Loucy (cell line): ENCODE results near the gene IL18BP.

ENCODE experiments used
- H2AFZ ChIP-seq: fragments of 200-600 bp; sonication (generic); 2 replicates; pipeline ENCODE4 v1.6.0; 2016; ENCODE audit warnings: antibody characterized with exemption, mild to moderate bottlenecking, low read length, moderate library complexity
- H3F3A ChIP-seq: fragments of 200-600 bp; 2 replicates; pipeline ENCODE4 v1.6.0; 2016; ENCODE audit warnings: antibody characterized with exemption, low read depth, mild to moderate bottlenecking
- H3K27me3 ChIP-seq: fragments of 200-600 bp; sonication (generic); 2 replicates; pipeline ENCODE4 v1.6.1; 2014; ENCODE audit warnings: low read length, mild to moderate bottlenecking; ENCODE audit not compliant: insufficient read depth, poor library complexity, severe bottlenecking
- H3K36me3 ChIP-seq: fragments of 200-600 bp; sonication (generic); 2 replicates; pipeline ENCODE4 v1.6.1; 2016; ENCODE audit warnings: low read length; ENCODE audit not compliant: insufficient read depth
- H3K4me1 ChIP-seq: fragments of 200-600 bp; sonication (generic); 2 replicates; pipeline ENCODE4 v1.5.1; 2014; ENCODE audit warnings: low read length, mild to moderate bottlenecking; ENCODE audit not compliant: insufficient read depth, poor library complexity, severe bottlenecking
- H3K4me2 ChIP-seq: fragments of 200-600 bp; sonication (generic); 2 replicates; pipeline ENCODE4 v1.6.0; 2014; ENCODE audit warnings: antibody characterized with exemption, low read length, low read depth, mild to moderate bottlenecking; ENCODE audit not compliant: poor library complexity, severe bottlenecking
- H3K4me3 ChIP-seq: fragments of 200-600 bp; sonication (generic); 2 replicates; pipeline ENCODE4 v1.5.1; 2014; ENCODE audit warnings: low read length, mild to moderate bottlenecking, mixed read lengths; ENCODE audit not compliant: poor library complexity, severe bottlenecking
- H3K79me2 ChIP-seq: fragments of 200-600 bp; sonication (generic); 2 replicates; pipeline ENCODE4 v1.6.1; 2014; ENCODE audit warnings: low read length; ENCODE audit not compliant: insufficient read depth
- H3K9ac ChIP-seq: fragments of 200-600 bp; sonication (generic); 2 replicates; pipeline ENCODE4 v1.6.0; 2014; ENCODE audit warnings: mild to moderate bottlenecking, low read depth, low read length, moderate library complexity; ENCODE audit not compliant: poor library complexity, severe bottlenecking
- H3K9me2 ChIP-seq: fragments of 200-600 bp; sonication (generic); replicated peaks from 2 replicates; pipeline ENCODE4 v1.6.1; 2016; ENCODE audit warnings: low read depth, low read length, mixed read lengths
- H3K9me3 ChIP-seq: fragments of 200-600 bp; sonication (generic); 2 replicates; pipeline ENCODE4 v1.6.1; 2014; ENCODE audit warnings: mild to moderate bottlenecking, antibody characterized with exemption, low read length, low read depth; ENCODE audit not compliant: insufficient read depth
- H4K20me1 ChIP-seq: fragments of 200-600 bp; sonication (generic); 2 replicates; pipeline ENCODE4 v1.6.0; 2014; ENCODE audit warnings: antibody characterized with exemption, low read length, mild to moderate bottlenecking; ENCODE audit not compliant: insufficient read depth, poor library complexity, severe bottlenecking
- EZH2phosphoT487 ChIP-seq: fragments of 200-600 bp; IDR thresholded peaks from 2 replicates; pipeline ENCODE4 v1.6.1; 2018; ENCODE audit warnings: antibody characterized with exemption, mild to moderate bottlenecking, moderate library complexity, borderline replicate concordance
- TF ChIP-seq, protein P1 (sequence below): fragments of 200-600 bp; sonication (generic); conservative IDR thresholded peaks from 2 replicates; pipeline ENCODE4 v1.5.1; 2014; ENCODE audit warnings: mild to moderate bottlenecking, antibody characterized with exemption, low read length

IL18BP gene

GRCh38 chr11:72010529-72011233 is 12.0 kb downstream of the IL18BP start:
- no peak for TF ChIP-seq EZH2phosphoT487
- TF ChIP-seq, protein P1, sequence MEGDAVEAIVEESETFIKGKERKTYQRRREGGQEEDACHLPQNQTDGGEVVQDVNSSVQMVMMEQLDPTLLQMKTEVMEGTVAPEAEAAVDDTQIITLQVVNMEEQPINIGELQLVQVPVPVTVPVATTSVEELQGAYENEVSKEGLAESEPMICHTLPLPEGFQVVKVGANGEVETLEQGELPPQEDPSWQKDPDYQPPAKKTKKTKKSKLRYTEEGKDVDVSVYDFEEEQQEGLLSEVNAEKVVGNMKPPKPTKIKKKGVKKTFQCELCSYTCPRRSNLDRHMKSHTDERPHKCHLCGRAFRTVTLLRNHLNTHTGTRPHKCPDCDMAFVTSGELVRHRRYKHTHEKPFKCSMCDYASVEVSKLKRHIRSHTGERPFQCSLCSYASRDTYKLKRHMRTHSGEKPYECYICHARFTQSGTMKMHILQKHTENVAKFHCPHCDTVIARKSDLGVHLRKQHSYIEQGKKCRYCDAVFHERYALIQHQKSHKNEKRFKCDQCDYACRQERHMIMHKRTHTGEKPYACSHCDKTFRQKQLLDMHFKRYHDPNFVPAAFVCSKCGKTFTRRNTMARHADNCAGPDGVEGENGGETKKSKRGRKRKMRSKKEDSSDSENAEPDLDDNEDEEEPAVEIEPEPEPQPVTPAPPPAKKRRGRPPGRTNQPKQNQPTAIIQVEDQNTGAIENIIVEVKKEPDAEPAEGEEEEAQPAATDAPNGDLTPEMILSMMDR, result no peak
- Histone ChIP-seq H3K4me3 (no peak overlapping the region), H2AFZ (no peak overlapping the region), H3K9me2 (no peaks in the 10 kb centered on the region), H3K27me3 (no peaks in the 10 kb centered on the region), H4K20me1 (no peaks in the 10 kb centered on the region), H3K4me1 (no peaks in the 10 kb centered on the region), H3K9ac (no peak overlapping the region), H3F3A (no peaks in the 10 kb centered on the region), H3K36me3 (peaks cover 99% of the 10 kb centered on the region), H3K4me2 (no peak overlapping the region), H3K9me3 (no peaks in the 10 kb centered on the region), H3K79me2 (no peaks in the 10 kb centered on the region)

GRCh38 chr11:72012091-72012630 is 13.5 kb downstream of the IL18BP start:
- no peaks in the 10 kb centered on the region for H3K9me3 ChIP-seq
- no peaks in the 10 kb centered on the region for H3F3A ChIP-seq
- H3K36me3 ChIP-seq, result peaks cover 99% of the 10 kb centered on the region
- no peak overlapping the region for H3K9ac ChIP-seq
- H4K20me1 ChIP-seq, result no peaks in the 10 kb centered on the region
- no peaks in the 10 kb centered on the region for H3K4me1 ChIP-seq
- no peaks in the 10 kb centered on the region for H3K9me2 ChIP-seq
- H3K79me2 ChIP-seq, result no peaks in the 10 kb centered on the region
- no peak overlapping the region for H3K4me2 ChIP-seq
- no peak overlapping the region for H2AFZ ChIP-seq
- no peak overlapping the region for H3K4me3 ChIP-seq
- TF ChIP-seq, protein P1, result no peak
- no peak for TF ChIP-seq EZH2phosphoT487
- H3K27me3 ChIP-seq, result no peaks in the 10 kb centered on the region

- Histone ChIP-seq H3K27me3 (no peaks in the 10 kb centered on the region), H3K4me2 (no peak overlapping the region), H4K20me1 (no peaks in the 10 kb centered on the region), H3K4me1 (no peaks in the 10 kb centered on the region), H3K36me3 (peaks cover 99% of the 10 kb centered on the region), H3K9me3 (no peaks in the 10 kb centered on the region), H3K9me2 (no peaks in the 10 kb centered on the region), H3K9ac (no peak overlapping the region), H3K4me3 (no peak overlapping the region), H2AFZ (no peak overlapping the region), H3F3A (no peaks in the 10 kb centered on the region), H3K79me2 (no peaks in the 10 kb centered on the region)
- TF ChIP-seq, protein P1, result no peak
- TF ChIP-seq EZH2phosphoT487, result no peak
Measured at GRCh38 chr11:72012897-72013721, 14.4 kb downstream of the IL18BP start.
